IPS-15b (cell line): ENCODE results near the gene PRKAG2.

ENCODE experiments used
- H3K27me3 ChIP-seq: one replicate; pipeline ENCODE4 v1.6.1; 2013; ENCODE audit warnings: low read length; ENCODE audit not compliant: control insufficient read depth, insufficient read depth
- H3K36me3 ChIP-seq: one replicate; pipeline ENCODE4 v1.6.1; 2013; ENCODE audit warnings: low read length; ENCODE audit not compliant: control insufficient read depth, insufficient read depth
- H3K4me1 ChIP-seq: one replicate; pipeline ENCODE4 v1.6.1; 2013; ENCODE audit warnings: mild to moderate bottlenecking, low read length; ENCODE audit not compliant: control insufficient read depth, insufficient read depth
- H3K4me3 ChIP-seq: one replicate; pipeline ENCODE4 v1.5.1; 2013; ENCODE audit warnings: low read depth, low read length
- H3K9ac ChIP-seq: one replicate; pipeline ENCODE4 v1.6.1; 2013; ENCODE audit warnings: low read depth, mild to moderate bottlenecking, low read length
- H3K9me3 ChIP-seq: one replicate; pipeline ENCODE4 v1.6.1; 2013; ENCODE audit warnings: mild to moderate bottlenecking, low read length; ENCODE audit not compliant: control insufficient read depth, insufficient read depth

PRKAG2 gene

DNA sequence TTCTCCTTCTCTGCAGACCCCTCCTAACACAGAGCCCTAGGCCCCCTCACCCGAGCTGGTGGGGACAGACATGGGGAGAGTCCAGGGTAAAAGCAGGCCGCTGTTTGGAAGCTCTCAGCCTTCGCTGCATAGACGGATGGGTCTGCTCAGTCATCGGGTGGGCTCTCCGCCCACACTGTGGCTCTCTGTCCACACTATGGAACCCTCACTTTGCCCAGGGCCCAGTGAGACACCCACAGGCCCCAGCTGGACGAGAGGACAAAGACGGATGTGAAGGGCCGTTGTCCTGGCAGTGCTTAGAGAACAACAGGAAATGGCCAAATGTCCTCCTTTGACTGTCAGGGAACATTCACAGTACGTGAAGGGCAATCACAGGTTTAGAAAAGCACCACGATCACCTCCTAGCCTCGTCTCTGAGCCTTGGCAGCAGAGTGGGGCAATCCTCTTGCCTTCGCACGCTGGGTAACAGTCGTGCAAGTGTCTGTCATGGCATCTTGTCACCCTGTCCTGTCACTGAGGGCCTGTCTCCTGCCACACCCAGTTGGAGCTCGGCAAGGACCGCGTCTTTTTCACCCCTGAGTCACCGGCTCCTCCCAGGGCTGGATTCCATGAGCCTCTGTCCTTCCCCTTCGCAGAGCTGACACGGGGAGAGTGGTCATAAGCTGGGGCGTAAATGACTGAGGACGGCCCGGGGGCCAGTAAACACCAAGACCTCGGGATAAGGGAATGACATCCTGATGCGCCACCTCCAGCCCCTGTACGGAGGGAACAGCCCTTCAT, 80.6 kb downstream of the PRKAG2 start:
- no peak overlapping the region for H3K4me3 ChIP-seq

GRCh38 chr7:151795168-151795811, 81.6 kb downstream of the PRKAG2 start:
- Histone ChIP-seq H3K9me3 (no peaks in the 10 kb centered on the region), H3K36me3 (no peaks in the 10 kb centered on the region), H3K27me3 (no peaks in the 10 kb centered on the region), H3K9ac (no peak overlapping the region), H3K4me3 (no peak overlapping the region), H3K4me1 (no peaks in the 10 kb centered on the region)

More for the DNA sequence above, 80.6 kb downstream of the PRKAG2 start:
- Histone ChIP-seq H3K9ac (no peak overlapping the region), H3K4me1 (no peaks in the 10 kb centered on the region), H3K9me3 (no peaks in the 10 kb centered on the region), H3K36me3 (no peaks in the 10 kb centered on the region), H3K27me3 (no peaks in the 10 kb centered on the region)

GRCh38 chr7:151794508-151795167, 82.3 kb downstream of the PRKAG2 start:
- H3K27me3 ChIP-seq, result no peaks in the 10 kb centered on the region
- no peaks in the 10 kb centered on the region for H3K36me3 ChIP-seq
- no peak overlapping the region for H3K4me3 ChIP-seq
- no peak overlapping the region for H3K9ac ChIP-seq
- H3K4me1 ChIP-seq, result no peaks in the 10 kb centered on the region
- H3K9me3 ChIP-seq, result no peaks in the 10 kb centered on the region

- H3K4me3 ChIP-seq, result no peak overlapping the region
- H3K9me3 ChIP-seq, result no peaks in the 10 kb centered on the region
- H3K27me3 ChIP-seq, result no peaks in the 10 kb centered on the region
- no peaks in the 10 kb centered on the region for H3K4me1 ChIP-seq
- no peak overlapping the region for H3K9ac ChIP-seq
- H3K36me3 ChIP-seq, result no peaks in the 10 kb centered on the region
These were observed 82.9 kb downstream of the PRKAG2 start for GRCh38 chr7:151793991-151794507.

GRCh38 chr7:151793531-151793951, 83.4 kb downstream of the PRKAG2 start:
- Histone ChIP-seq H3K4me3 (no peak overlapping the region), H3K9ac (no peak overlapping the region), H3K36me3 (no peaks in the 10 kb centered on the region), H3K4me1 (no peaks in the 10 kb centered on the region), H3K27me3 (no peaks in the 10 kb centered on the region), H3K9me3 (no peaks in the 10 kb centered on the region)

- Histone ChIP-seq H3K9me3 (no peaks in the 10 kb centered on the region), H3K36me3 (no peaks in the 10 kb centered on the region), H3K9ac (no peak overlapping the region), H3K4me1 (no peaks in the 10 kb centered on the region), H3K27me3 (no peaks in the 10 kb centered on the region), H3K4me3 (no peak overlapping the region)
These were observed 84.3 kb downstream of the PRKAG2 start for GRCh38 chr7:151792636-151793035.

DNA sequence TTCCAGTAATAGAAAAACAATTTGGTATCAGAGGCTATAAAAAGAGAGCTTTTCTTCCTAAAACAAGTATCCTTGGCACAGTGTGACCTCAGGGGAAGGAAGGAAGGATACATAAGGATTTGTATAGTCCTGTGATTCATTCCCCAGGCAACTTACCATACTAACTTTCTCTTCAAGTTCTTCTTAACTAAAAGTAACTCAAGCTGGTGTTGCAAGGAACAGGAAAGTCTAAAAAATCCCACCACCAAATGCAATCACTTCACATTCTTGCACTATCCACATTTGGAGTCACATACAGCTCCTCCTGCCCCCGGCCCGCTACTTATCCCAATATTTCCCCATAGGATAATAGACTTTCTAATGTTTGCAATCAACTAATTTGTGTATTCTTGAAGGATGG, 84.8 kb downstream of the PRKAG2 start:
- Histone ChIP-seq H3K36me3 (no peaks in the 10 kb centered on the region), H3K4me3 (no peak overlapping the region), H3K9ac (no peak overlapping the region), H3K9me3 (no peaks in the 10 kb centered on the region), H3K4me1 (no peaks in the 10 kb centered on the region), H3K27me3 (no peaks in the 10 kb centered on the region)

GRCh38 chr7:151790830-151791620, 85.9 kb downstream of the PRKAG2 start:
- Histone ChIP-seq H3K9me3 (no peaks in the 10 kb centered on the region), H3K4me1 (no peaks in the 10 kb centered on the region), H3K27me3 (no peaks in the 10 kb centered on the region), H3K36me3 (no peaks in the 10 kb centered on the region), H3K4me3 (no peak overlapping the region), H3K9ac (no peak overlapping the region)

- H3K9ac ChIP-seq, result no peak overlapping the region
- no peaks in the 10 kb centered on the region for H3K9me3 ChIP-seq
- H3K27me3 ChIP-seq, result no peaks in the 10 kb centered on the region
- H3K36me3 ChIP-seq, result no peaks in the 10 kb centered on the region
- H3K4me1 ChIP-seq, result no peaks in the 10 kb centered on the region
- no peak overlapping the region for H3K4me3 ChIP-seq
These were observed 86.7 kb downstream of the PRKAG2 start for GRCh38 chr7:151790095-151790829.

GRCh38 chr7:151789380-151789947, 87.5 kb downstream of the PRKAG2 start:
- H3K36me3 ChIP-seq, result no peaks in the 10 kb centered on the region
- H3K4me3 ChIP-seq, result no peak overlapping the region
- no peaks in the 10 kb centered on the region for H3K27me3 ChIP-seq
- H3K4me1 ChIP-seq, result no peaks in the 10 kb centered on the region
- no peaks in the 10 kb centered on the region for H3K9me3 ChIP-seq
- H3K9ac ChIP-seq, result no peak overlapping the region
